ENCODE measurements around the gene ZNF438. TPM values are rescaled to one million over a fixed set of nuclear protein-coding genes. Genes with fewer than 3 reads are reported as not detected.

Gene ZNF438
- total RNA-seq, 1 experiment from 2014 or later: 0.83 TPM

GRCh38 chr10:31062856-31063255, 31.2 kb upstream of the ZNF438 start:
- Histone ChIP-seq H2AFZ (ENCODE audit: low read length) (no peak overlapping the region), H4K8ac (replicated peaks; ENCODE audit: insufficient read length, low read depth, low read length) (no peak overlapping the region), H2BK120ac (ENCODE audit: low read depth, low read length, poor library complexity, severe bottlenecking) (no peak overlapping the region), H3K27ac (ENCODE audit: insufficient read length, low read depth, low read length) (no peak overlapping the region), H3K4me2 (ENCODE audit: insufficient read depth, insufficient read length, low read length) (no peak overlapping the region), H3T11ph (ENCODE audit: low read length) (no peak overlapping the region), H2BK20ac (ENCODE audit: low read depth, low read length, poor library complexity, severe bottlenecking) (no peak overlapping the region), H3K23ac (ENCODE audit: insufficient read length, low read depth, low read length) (no peak overlapping the region), H3K79me1 (ENCODE audit: insufficient read depth, low read depth, low read length, poor library complexity, severe bottlenecking) (no peaks in the 10 kb centered on the region), H3K18ac (ENCODE audit: insufficient read length, low read depth, low read length) (no peak overlapping the region), H4K91ac (ENCODE audit: insufficient read length, low read depth, low read length) (no peak overlapping the region), H3K9me3 (ENCODE audit: control insufficient read depth, low read depth, low read length) (no peaks in the 10 kb centered on the region), H3K56ac (ENCODE audit: insufficient read length, low read depth, low read length) (no peak overlapping the region), H3K4me1 (ENCODE audit: insufficient read depth, low read length) (no peaks in the 10 kb centered on the region), H3K27me3 (ENCODE audit: insufficient read depth, low read length) (no peaks in the 10 kb centered on the region), H2BK5ac (ENCODE audit: insufficient read length, low read length) (no peak overlapping the region), H3K4ac (ENCODE audit: low read depth, low read length) (no peak overlapping the region), H2AK5ac (ENCODE audit: insufficient read length, low read length) (no peak overlapping the region), H3K79me2 (ENCODE audit: insufficient read depth, low read length) (no peaks in the 10 kb centered on the region), H3K23me2 (ENCODE audit: insufficient read length, low read depth, low read length, poor library complexity, severe bottlenecking) (no peaks in the 10 kb centered on the region), H4K20me1 (ENCODE audit: control insufficient read depth, insufficient read depth, insufficient read length) (no peaks in the 10 kb centered on the region), H2BK12ac (ENCODE audit: insufficient read length, low read depth, low read length) (no peak overlapping the region), H2BK15ac (ENCODE audit: low read depth, low read length) (no peak overlapping the region), H4K5ac (ENCODE audit: insufficient read length, low read depth, low read length) (no peak overlapping the region), H3K14ac (ENCODE audit: insufficient read depth, low read length) (no peak overlapping the region), H3K9ac (ENCODE audit: extremely low read depth, insufficient read length, low read length) (no peak overlapping the region)
- H3K4me1 Mint-ChIP-seq: peaks cover 0 to 2% of the 10 kb centered on the region in 2 experiments; a peak in 2 of 4 replicates
- peaks cover 3% of the 10 kb centered on the region; the same call in 1 of the 2 replicates for H3K27me3 Mint-ChIP-seq (ENCODE audit: low read depth)
- no peak for DNase-seq
- no peak overlapping the region; a peak in 1 of 7 replicates for H3K27ac Mint-ChIP-seq
- no CpG with 5 or more reads among the region's 6 CpGs for WGBS (ENCODE audit: extremely low coverage, insufficient read length, low lambda C conversion rate)
- peaks cover 0 to 2% of the 10 kb centered on the region in 2 experiments; a peak in 1 of 5 replicates for H3K9me3 Mint-ChIP-seq
- no peaks in the 10 kb centered on the region for H3K36me3 Mint-ChIP-seq (ENCODE audit: insufficient read depth in 1 of 3, low read depth in 3 of 3)
- no peak overlapping the region for H3K4me3 Mint-ChIP-seq
- no peak for TF ChIP-seq CTCF (conservative IDR thresholded peaks at IDR 0.05)
